Activated naive CD4-positive, alpha-beta T cell treated with anti-CD3 and anti-CD28 coated beads, Interleukin-2, amount 50 U/mL, for 24 hours (primary cell): ENCODE results near the gene CHD5.

Experiments used
- H3K27ac Mint-ChIP-seq: one replicate; pipeline ENCODE4 v1.8.0; 2021; ENCODE audit warnings: mild to moderate bottlenecking, mixed read lengths
- H3K27me3 Mint-ChIP-seq: one replicate; pipeline ENCODE4 v1.8.0; 2021; ENCODE audit warnings: mixed read lengths
- H3K36me3 Mint-ChIP-seq: one replicate; pipeline ENCODE4 v1.8.0; 2021; ENCODE audit warnings: mixed read lengths
- H3K4me1 Mint-ChIP-seq: one replicate; pipeline ENCODE4 v1.8.0; 2021; ENCODE audit warnings: mixed read lengths
- H3K4me3 Mint-ChIP-seq: one replicate; pipeline ENCODE4 v1.8.0; 2021; ENCODE audit warnings: mild to moderate bottlenecking, mixed read lengths
- H3K9me3 Mint-ChIP-seq: one replicate; pipeline ENCODE4 v1.8.0; 2021; ENCODE audit warnings: mixed read lengths

The CHD5 gene

DNA sequence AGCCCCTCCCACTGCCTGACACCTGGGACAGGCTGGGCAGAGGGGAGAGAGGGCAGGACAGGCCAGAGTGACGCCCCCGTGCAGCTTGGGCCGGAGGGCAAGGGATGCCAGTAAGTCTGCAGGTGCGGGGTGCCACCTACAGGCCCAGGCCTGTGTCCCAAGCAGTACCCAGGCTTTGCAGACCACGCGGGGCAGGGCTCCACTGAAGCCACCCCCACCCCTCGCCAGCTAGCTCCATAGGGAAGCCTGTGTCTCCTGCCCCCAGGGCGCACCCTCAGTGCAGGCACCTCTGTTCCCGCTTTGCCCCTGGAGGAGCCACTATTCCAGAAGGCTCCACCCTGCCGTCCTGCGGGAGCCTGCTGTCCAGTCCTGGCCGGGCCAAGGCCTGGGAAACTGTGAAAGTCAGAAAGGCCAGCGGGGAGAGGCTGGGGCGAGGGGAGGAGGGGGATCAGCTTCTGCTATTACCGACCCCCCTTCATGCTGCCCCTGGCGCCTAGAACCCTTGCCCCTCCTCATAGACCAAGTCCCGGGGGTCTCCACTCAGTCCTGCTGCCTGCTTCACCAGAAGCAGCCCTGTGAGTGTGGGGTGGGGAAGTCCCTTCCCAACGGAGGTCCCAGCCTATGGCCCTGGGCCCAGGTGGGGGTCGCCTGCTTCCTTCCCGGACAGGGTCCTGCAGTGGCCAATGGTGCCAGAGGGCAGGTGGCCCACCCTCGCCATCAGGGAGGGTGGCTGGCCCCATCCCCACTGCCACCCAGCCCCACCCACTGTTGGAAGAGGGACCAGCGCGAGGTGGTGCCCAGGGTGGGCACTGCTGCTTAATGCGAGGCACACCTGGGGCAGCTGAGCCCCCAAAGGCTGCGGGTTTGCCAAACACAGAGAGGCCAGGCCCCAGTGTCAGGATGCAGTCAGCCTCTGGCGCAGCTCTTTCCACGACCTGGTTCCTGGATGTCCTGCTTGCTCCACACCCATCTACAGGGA, 80.0 kb downstream of the CHD5 start:
- no peaks in the 10 kb centered on the region for H3K4me1 Mint-ChIP-seq
- H3K36me3 Mint-ChIP-seq: no peaks in the 10 kb centered on the region
- H3K27ac Mint-ChIP-seq: no peak overlapping the region
- no peaks in the 10 kb centered on the region for H3K9me3 Mint-ChIP-seq
- H3K4me3 Mint-ChIP-seq: no peak overlapping the region
- H3K27me3 Mint-ChIP-seq: no peaks in the 10 kb centered on the region

DNA sequence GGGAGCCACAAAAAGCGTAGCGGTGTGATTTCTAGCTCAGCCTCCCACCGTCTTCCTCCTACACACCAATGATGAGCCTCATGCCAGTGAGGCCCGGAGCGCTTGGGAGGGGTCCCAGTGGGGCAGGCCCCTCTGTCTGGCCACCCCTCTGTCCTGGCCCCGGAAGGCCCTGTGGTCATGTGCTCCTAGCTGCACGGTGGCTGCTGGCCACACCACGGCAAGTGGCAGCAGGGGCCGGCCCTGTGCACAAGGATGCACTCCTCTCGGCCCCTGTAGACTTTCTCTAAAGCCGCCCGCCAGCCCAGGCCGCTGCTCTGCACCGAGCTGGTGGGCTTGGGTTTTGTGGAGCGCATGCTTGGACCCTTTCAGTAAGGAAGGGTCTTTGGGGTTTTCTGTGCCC, 80.8 kb downstream of the CHD5 start:
- Mint-ChIP-seq H3K27ac (no peak overlapping the region), H3K36me3 (no peaks in the 10 kb centered on the region), H3K27me3 (no peaks in the 10 kb centered on the region), H3K4me1 (no peaks in the 10 kb centered on the region), H3K9me3 (no peaks in the 10 kb centered on the region), H3K4me3 (no peak overlapping the region)

DNA sequence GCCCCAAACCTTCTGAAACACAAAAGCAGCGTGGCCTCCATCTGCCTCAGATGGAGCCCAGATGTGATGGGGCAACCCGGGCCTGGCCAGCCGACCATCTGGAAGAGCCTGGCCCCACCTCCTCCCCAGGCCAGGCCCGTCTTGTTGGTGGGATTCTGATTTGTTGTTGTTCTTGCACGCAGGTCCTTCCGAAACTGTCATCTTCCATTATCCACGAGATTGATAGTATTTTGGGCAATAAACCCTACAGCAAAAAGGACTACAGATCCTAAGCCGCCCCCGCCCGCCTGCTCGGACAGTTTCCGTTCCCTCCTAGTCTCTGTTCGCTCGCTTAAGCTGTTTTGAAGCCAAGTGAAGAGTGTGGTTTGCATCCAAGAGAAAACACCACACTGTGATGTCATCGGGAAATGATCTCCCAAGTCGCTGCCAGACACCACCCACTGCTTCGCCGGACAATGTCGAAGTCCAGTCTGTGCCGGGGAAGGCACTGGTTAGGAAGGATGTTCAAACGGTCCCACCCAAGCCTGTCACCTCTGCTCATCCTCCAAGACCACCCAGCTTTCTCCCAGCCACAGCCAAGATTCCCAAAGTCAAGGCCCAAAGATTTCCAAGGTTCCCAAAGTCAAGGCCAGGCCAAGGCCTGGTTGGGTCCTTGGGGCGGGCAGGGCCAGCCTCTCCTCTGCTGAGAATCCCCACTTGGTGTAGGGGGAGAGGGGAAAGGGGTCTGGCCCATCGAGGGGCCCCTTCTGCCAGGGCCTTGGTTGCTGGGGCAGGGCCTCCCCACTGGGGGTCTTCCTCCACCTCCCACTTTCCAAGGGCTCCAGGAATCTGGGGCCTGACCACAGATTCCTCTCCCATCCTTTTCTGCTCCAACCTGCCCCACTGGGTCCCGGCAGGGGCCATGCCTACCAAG, 81.6 kb downstream of the CHD5 start:
- peaks cover 2% of the 10 kb centered on the region for H3K36me3 Mint-ChIP-seq
- no peak overlapping the region for H3K4me3 Mint-ChIP-seq
- H3K27me3 Mint-ChIP-seq: no peaks in the 10 kb centered on the region
- H3K4me1 Mint-ChIP-seq: no peaks in the 10 kb centered on the region
- no peaks in the 10 kb centered on the region for H3K9me3 Mint-ChIP-seq
- H3K27ac Mint-ChIP-seq: no peak overlapping the region

DNA sequence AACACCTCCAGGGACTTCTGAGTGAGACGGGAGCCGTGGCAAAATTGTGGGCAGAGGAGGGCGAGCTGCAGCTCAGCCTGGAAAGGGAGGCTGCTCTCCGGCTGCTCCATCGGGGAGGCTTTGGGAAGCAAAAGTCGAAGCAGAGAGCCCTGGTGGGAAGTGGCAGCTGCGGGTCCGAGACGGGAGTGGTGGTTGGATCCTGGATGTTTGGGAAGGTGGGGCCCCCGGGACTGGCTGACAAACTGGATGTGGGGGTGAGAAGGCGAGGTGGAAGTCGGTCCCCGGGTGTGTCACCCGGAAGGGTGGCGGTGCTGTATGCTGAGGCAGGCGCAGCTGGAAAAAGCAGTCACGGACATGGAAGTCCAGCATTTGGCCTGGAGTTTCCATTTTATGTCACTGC, 82.3 kb downstream of the CHD5 start:
- H3K4me1 Mint-ChIP-seq: no peaks in the 10 kb centered on the region
- no peaks in the 10 kb centered on the region for H3K27me3 Mint-ChIP-seq
- no peak overlapping the region for H3K4me3 Mint-ChIP-seq
- H3K27ac Mint-ChIP-seq: peak overlapping the region; percentile 13
- H3K36me3 Mint-ChIP-seq: peaks cover 5% of the 10 kb centered on the region
- no peaks in the 10 kb centered on the region for H3K9me3 Mint-ChIP-seq

DNA sequence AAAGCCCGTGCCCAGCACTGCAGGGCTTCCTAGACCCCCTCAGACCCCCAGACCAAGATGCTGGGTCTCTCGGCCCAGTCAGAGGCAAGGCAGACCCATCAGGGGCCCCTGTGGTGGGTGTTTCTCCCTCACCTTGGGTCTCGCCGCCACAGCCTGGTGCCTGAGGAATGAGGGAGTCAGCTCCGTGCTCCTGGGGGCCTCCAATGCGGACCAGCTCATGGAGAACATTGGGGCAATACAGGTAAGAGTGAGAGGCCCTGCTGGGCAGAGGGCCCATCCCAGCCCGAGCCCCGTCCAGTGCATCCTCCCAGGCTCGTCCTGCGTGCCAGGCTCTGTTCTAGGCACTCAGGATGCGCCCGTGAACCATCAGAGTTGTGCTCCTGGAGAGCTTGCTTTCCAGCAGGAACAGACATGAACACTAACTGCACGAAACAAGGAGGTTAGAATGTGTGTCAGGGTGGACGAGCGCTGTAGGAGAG, 83.0 kb downstream of the CHD5 start:
- Mint-ChIP-seq H3K4me1 (no peaks in the 10 kb centered on the region), H3K4me3 (no peak overlapping the region), H3K27ac (peak overlapping the region; percentile 51), H3K27me3 (no peaks in the 10 kb centered on the region), H3K36me3 (peaks cover 5% of the 10 kb centered on the region), H3K9me3 (no peaks in the 10 kb centered on the region)

DNA sequence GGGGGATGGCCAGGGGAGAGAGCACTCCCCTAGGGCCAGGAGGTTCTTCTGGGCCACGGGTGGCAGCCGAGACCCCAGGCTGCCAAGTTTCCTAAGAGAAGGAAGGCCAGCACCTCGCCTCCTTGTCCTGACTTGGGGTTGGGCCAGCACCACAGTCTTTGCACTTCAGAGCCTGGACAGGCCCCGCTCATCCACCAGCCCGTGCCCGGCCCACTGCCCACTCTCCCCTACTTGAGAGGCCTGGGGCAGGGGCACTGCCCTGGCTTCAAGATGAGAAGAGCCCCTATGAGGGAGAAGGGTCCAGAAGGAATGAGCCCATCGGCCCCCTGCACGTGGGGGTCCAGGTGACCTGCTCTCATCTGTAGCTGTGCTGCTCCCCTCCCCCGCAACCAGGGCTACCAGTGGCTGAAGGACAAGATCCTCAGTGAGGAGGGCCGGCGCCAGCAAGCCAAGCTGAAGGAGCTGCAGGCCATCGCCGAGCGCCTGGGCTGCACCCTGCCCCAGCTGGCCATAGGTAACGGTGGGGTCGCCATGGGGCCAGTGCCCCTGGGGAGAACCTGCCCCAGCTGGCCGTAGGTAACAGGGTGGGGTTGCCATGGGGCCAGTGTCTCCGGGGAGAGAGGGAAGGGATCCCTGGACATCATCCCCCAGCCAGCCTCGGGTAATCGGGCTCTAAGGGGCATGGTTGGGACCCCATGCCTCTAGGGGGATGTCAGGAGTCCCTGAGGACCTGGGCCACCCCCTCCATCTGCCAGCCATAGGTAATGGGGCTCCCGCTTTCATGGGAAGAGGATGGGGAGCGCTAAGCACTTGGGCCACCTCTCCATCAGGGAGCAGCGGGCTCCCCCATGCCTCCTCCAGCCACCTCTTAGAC, 83.6 kb downstream of the CHD5 start:
- Mint-ChIP-seq H3K27ac (no peak overlapping the region), H3K9me3 (no peaks in the 10 kb centered on the region), H3K4me1 (no peaks in the 10 kb centered on the region), H3K27me3 (no peaks in the 10 kb centered on the region), H3K36me3 (peaks cover 5% of the 10 kb centered on the region), H3K4me3 (no peak overlapping the region)

DNA sequence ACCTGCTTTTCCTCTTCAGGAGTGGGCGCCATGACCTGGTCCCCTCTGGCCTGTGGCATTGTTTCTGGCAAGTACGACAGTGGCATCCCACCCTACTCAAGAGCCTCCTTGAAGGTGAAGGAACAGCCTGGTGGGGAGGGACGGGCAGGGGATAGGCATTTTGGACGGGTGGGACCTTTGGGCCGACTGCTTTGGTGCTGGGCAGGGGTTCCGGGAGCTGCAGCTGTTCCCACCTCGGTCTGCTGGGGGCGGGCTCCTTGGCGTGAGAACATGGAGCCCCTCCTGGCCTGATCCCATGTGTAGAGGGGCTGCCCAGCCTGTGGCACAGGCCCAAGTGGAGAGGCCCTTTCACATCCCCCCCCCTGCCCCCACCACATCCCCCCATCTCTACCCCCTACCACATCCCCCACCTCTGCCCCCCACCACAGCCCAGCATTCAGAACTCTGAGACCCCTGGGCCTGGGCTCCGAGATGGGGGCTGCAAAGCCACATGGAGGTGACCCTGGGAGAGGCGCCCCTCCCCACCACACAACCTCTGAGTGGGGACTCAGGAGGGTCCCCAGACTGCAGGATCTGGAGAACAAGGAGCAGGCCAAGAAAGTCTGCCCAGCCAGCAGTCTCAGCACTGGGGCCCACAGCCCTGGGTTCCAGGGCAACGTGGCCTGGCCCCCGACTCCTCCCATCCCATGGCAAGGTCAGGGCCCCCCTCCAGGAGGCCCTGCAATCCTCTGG, 84.4 kb downstream of the CHD5 start:
- no peak overlapping the region for H3K4me3 Mint-ChIP-seq
- no peaks in the 10 kb centered on the region for H3K9me3 Mint-ChIP-seq
- H3K27ac Mint-ChIP-seq: no peak overlapping the region
- H3K36me3 Mint-ChIP-seq: peaks cover 8% of the 10 kb centered on the region
- no peaks in the 10 kb centered on the region for H3K27me3 Mint-ChIP-seq
- H3K4me1 Mint-ChIP-seq: no peaks in the 10 kb centered on the region

DNA sequence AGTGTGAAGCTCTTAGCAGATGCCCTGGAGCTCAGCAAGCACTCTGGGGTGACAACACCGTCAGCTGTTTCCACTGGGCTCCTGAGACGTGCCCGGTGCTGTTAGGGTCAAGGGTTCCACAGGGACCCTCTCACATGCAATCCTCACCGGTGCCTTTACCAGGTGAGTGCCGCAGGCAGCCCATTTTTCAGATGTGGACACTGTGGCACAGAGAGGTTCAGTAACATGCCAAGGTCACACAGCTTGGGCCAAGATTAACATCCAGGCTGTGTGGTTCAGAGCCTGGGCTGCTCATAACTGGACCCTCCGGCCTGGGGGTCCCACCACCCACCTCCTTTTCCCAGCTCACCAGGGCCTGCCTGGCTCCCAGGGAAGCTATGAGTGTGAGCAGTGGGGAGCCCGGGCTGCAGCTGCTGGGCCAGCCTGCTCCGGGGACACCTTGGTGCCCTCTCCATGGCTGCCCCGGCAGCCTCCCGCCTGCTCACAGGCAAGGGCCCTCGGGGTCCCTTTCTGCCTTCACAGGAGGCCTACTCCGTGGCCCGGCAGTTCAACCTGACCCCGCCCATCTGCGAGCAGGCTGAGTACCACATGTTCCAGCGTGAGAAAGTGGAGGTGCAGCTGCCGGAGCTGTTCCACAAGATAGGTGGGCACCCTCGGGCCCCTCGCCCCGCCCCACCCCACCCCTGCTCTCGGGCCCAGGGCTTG, 85.2 kb downstream of the CHD5 start:
- no peak overlapping the region for H3K27ac Mint-ChIP-seq
- H3K27me3 Mint-ChIP-seq: no peaks in the 10 kb centered on the region
- H3K9me3 Mint-ChIP-seq: no peaks in the 10 kb centered on the region

DNA sequence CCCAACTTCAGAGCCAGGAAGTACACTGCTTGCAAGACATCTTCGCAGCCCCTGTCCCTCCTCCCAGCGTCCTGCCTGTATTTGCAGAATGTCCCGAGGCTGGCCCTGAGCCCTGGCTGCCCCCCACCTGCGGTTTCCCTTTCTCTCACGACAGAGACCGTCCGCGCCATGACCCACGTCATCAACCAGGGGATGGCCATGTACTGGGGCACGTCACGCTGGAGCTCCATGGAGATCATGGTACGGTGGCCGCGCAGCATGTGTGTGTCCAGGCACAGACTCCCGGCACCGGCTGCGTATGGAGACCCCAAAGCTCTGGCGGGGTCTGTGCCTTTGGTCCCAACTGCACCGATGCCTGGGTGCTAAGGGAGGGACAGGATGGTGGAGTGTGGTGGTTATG, 85.9 kb downstream of the CHD5 start:
- H3K9me3 Mint-ChIP-seq: no peaks in the 10 kb centered on the region
- no peaks in the 10 kb centered on the region for H3K4me1 Mint-ChIP-seq
- no peak overlapping the region for H3K27ac Mint-ChIP-seq
- no peaks in the 10 kb centered on the region for H3K27me3 Mint-ChIP-seq
- H3K36me3 Mint-ChIP-seq: peaks cover 8% of the 10 kb centered on the region
- no peak overlapping the region for H3K4me3 Mint-ChIP-seq

More for the DNA sequence above, 85.2 kb downstream of the CHD5 start:
- H3K4me3 Mint-ChIP-seq: no peak overlapping the region
- peaks cover 8% of the 10 kb centered on the region for H3K36me3 Mint-ChIP-seq
- H3K4me1 Mint-ChIP-seq: no peaks in the 10 kb centered on the region

DNA sequence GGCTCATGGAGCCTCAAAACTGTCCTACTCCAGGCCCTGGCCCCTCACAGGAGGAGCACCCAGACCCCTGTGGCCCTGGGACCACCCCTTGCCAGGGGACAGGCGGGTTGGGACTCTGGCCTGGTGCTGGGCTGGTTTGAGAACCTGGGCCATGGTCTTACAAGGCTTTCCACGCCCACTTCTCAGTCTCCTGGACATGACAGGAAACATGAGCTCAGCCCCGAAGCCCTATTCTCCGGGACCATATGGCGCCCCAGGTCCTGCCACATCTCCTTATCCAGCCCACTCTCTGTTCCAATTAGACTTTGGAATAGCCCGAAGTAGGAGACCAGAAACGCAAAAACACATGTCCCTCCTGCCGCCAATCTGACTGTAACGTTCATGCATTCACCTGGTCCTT, 86.5 kb downstream of the CHD5 start:
- no peak overlapping the region for H3K27ac Mint-ChIP-seq
- no peaks in the 10 kb centered on the region for H3K9me3 Mint-ChIP-seq
- no peaks in the 10 kb centered on the region for H3K4me1 Mint-ChIP-seq
- peaks cover 8% of the 10 kb centered on the region for H3K36me3 Mint-ChIP-seq
- H3K4me3 Mint-ChIP-seq: no peak overlapping the region
- H3K27me3 Mint-ChIP-seq: no peaks in the 10 kb centered on the region

DNA sequence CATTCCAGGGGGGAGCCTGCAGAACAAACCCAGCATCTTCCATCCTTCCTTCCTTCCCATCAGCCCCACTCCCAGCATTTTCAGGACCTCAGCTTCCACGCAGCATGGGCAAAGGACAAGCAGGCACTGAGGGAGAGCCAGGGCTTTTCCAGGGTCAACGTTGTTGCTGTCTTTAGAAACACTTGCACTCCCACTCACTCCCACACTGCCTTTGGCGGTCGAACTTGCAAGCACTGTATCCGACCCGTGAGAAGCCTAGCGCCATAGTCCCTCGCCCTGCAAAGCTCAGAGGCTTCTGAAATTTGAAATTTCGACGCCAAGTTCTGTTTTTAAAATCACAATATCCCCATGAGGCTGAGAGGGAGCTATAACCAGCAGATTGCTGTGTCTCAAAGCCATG, 87.0 kb downstream of the CHD5 start:
- no peaks in the 10 kb centered on the region for H3K4me1 Mint-ChIP-seq
- H3K4me3 Mint-ChIP-seq: no peak overlapping the region
- H3K36me3 Mint-ChIP-seq: peaks cover 8% of the 10 kb centered on the region
- H3K27ac Mint-ChIP-seq: no peak overlapping the region
- no peaks in the 10 kb centered on the region for H3K27me3 Mint-ChIP-seq
- H3K9me3 Mint-ChIP-seq: no peaks in the 10 kb centered on the region

DNA sequence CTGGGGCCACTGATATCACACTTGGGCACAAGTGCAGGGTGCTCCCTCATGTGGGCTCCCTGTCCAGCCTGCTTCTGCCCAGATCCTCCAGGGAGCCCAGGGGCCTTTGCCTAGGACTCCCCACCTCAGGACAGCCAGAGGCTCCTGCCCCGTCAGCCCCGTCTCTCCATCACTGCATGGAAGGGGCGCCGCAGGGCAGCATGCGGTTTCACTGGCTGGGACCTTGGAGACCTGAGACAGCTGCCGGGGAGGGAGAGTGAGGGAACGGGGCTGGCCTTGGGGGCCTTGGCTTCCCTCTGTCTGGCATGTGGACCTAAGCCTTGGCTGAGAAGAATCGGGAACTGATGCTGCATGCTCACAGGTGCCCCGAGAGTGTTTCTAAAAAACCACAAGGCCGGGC, 87.9 kb downstream of the CHD5 start:
- no peaks in the 10 kb centered on the region for H3K27me3 Mint-ChIP-seq
- no peaks in the 10 kb centered on the region for H3K4me1 Mint-ChIP-seq
- peaks cover 8% of the 10 kb centered on the region for H3K36me3 Mint-ChIP-seq
- no peaks in the 10 kb centered on the region for H3K9me3 Mint-ChIP-seq
- H3K27ac Mint-ChIP-seq: no peak overlapping the region
- H3K4me3 Mint-ChIP-seq: no peak overlapping the region

DNA sequence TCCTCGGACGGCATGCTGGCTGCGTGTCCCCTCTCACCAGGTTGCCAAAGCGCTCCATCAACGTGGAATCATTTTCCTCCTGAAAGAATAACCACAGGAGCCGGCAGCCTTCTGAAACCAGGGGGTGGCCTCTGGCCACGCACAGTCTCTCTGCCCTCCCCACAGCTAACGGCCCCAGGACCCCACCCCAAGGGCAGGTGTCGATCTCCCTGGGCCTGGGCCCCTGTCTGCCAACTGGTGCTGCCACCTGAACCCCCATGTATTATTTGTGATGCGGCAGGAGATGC, 88.4 kb downstream of the CHD5 start:
- peaks cover 8% of the 10 kb centered on the region for H3K36me3 Mint-ChIP-seq
- no peaks in the 10 kb centered on the region for H3K9me3 Mint-ChIP-seq
- no peak overlapping the region for H3K27ac Mint-ChIP-seq
- H3K27me3 Mint-ChIP-seq: no peaks in the 10 kb centered on the region
- no peaks in the 10 kb centered on the region for H3K4me1 Mint-ChIP-seq
- no peak overlapping the region for H3K4me3 Mint-ChIP-seq
